MM.1S (cell line): ENCODE measurements around the gene PCDHA4.
"Not testable (repeated sequence)": the region's sequence is repeated elsewhere in the genome, so short reads cannot be mapped to it uniquely, and the experiment has no call there.

Experiments used
- DNase-seq: peaks from one replicate; pipeline ENCODE4 v3.0.0-alpha.2; 2015
- H2AFZ ChIP-seq: fragments of 300-600 bp; sonication (generic); 2 replicates; pipeline ENCODE4 v1.6.0; 2016; ENCODE audit warnings: antibody characterized with exemption, low read length
- H3F3A ChIP-seq: fragments of 300-600 bp; sonication (generic); 2 replicates; pipeline ENCODE4 v1.6.1; 2016; ENCODE audit warnings: mild to moderate bottlenecking, antibody characterized with exemption, low read length, moderate library complexity, mixed read lengths; ENCODE audit not compliant: insufficient read depth
- H3K27ac ChIP-seq: fragments of 300-600 bp; sonication (generic); 2 replicates; pipeline ENCODE4 v1.5.1; 2016; ENCODE audit warnings: mild to moderate bottlenecking, low read length
- H3K27me3 ChIP-seq: fragments of 300-600 bp; sonication (generic); replicated peaks from 2 replicates; pipeline ENCODE4 v1.6.0; 2016; ENCODE audit warnings: low read length; ENCODE audit not compliant: insufficient read depth
- H3K36me3 ChIP-seq: fragments of 300-600 bp; sonication (generic); replicated peaks from 2 replicates; pipeline ENCODE4 v1.6.1; 2016; ENCODE audit warnings: mild to moderate bottlenecking, low read length, mixed read lengths; ENCODE audit not compliant: insufficient read depth
- H3K4me1 ChIP-seq: fragments of 300-600 bp; sonication (generic); 2 replicates; pipeline ENCODE4 v1.6.1; 2016; ENCODE audit warnings: low read length, mixed read lengths
- H3K4me2 ChIP-seq: fragments of 300-600 bp; sonication (generic); 2 replicates; pipeline ENCODE4 v1.6.0; 2016; ENCODE audit warnings: low read depth, low read length
- H3K4me3 ChIP-seq: fragments of 300-600 bp; sonication (generic); 2 replicates; pipeline ENCODE4 v1.5.1; 2016; ENCODE audit warnings: low read length, mixed read lengths
- H3K79me2 ChIP-seq: fragments of 300-600 bp; sonication (generic); 2 replicates; pipeline ENCODE4 v1.6.1; 2016; ENCODE audit warnings: mixed run types, low read length, mixed read lengths
- H3K9ac ChIP-seq: fragments of 300-600 bp; sonication (generic); 2 replicates; pipeline ENCODE4 v1.6.1; 2016; ENCODE audit warnings: low read length, mixed read lengths
- H3K9me2 ChIP-seq: fragments of 300-600 bp; sonication (generic); replicated peaks from 2 replicates; pipeline ENCODE4 v1.6.1; 2016; ENCODE audit warnings: mild to moderate bottlenecking, low read length, mixed read lengths; ENCODE audit not compliant: insufficient read depth
- H3K9me3 ChIP-seq: fragments of 300-600 bp; sonication (generic); replicated peaks from 2 replicates; pipeline ENCODE4 v1.6.1; 2016; ENCODE audit warnings: mild to moderate bottlenecking, low read length, mixed read lengths; ENCODE audit not compliant: insufficient read depth
- H4K20me1 ChIP-seq: fragments of 300-600 bp; sonication (generic); 2 replicates; pipeline ENCODE4 v1.6.1; 2016; ENCODE audit warnings: mild to moderate bottlenecking, low read length, moderate library complexity, mixed read lengths; ENCODE audit not compliant: insufficient read depth
- EZH2 ChIP-seq: fragments of 300-600 bp; sonication (generic); optimal IDR thresholded peaks from 2 replicates; pipeline ENCODE3; 2017; ENCODE audit warnings: low read depth, mild to moderate bottlenecking, antibody characterized with exemption, low read length, mixed read lengths
- EZH2phosphoT487 ChIP-seq: fragments of 300-600 bp; sonication (generic); IDR thresholded peaks from 2 replicates; pipeline ENCODE4 v1.6.1; 2018; ENCODE audit warnings: antibody characterized with exemption, low read length
- TF ChIP-seq, protein P1 (sequence below): fragments of 300-600 bp; sonication (generic); IDR thresholded peaks from 2 replicates; pipeline ENCODE4 v1.5.1; 2016; ENCODE audit warnings: antibody characterized with exemption, low read length, mixed read lengths

The PCDHA4 gene

GRCh38 chr5:140796718-140797095 is 10.2 kb upstream of the PCDHA4 start:
- TF ChIP-seq EZH2phosphoT487, result no peak
- TF ChIP-seq, protein P1, sequence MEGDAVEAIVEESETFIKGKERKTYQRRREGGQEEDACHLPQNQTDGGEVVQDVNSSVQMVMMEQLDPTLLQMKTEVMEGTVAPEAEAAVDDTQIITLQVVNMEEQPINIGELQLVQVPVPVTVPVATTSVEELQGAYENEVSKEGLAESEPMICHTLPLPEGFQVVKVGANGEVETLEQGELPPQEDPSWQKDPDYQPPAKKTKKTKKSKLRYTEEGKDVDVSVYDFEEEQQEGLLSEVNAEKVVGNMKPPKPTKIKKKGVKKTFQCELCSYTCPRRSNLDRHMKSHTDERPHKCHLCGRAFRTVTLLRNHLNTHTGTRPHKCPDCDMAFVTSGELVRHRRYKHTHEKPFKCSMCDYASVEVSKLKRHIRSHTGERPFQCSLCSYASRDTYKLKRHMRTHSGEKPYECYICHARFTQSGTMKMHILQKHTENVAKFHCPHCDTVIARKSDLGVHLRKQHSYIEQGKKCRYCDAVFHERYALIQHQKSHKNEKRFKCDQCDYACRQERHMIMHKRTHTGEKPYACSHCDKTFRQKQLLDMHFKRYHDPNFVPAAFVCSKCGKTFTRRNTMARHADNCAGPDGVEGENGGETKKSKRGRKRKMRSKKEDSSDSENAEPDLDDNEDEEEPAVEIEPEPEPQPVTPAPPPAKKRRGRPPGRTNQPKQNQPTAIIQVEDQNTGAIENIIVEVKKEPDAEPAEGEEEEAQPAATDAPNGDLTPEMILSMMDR, result no peak
- TF ChIP-seq EZH2, result no peak
- Histone ChIP-seq H3K4me1 (no peaks in the 10 kb centered on the region), H3K9me3 (no peaks in the 10 kb centered on the region), H3K9me2 (no peaks in the 10 kb centered on the region), H3K79me2 (no peaks in the 10 kb centered on the region), H2AFZ (no peak overlapping the region), H3K9ac (no peak overlapping the region), H3K36me3 (no peaks in the 10 kb centered on the region), H4K20me1 (no peaks in the 10 kb centered on the region), H3F3A (no peaks in the 10 kb centered on the region), H3K4me2 (no peak overlapping the region), H3K27ac (no peak overlapping the region), H3K4me3 (no peak overlapping the region), H3K27me3 (no peaks in the 10 kb centered on the region)
- no peak for DNase-seq

- TF ChIP-seq, protein P1, result peak; percentile 30
- TF ChIP-seq EZH2, result no peak
- H2AFZ ChIP-seq, result no peak within 1 kb of the TSS
- no peaks in the 10 kb centered on the region for H3K9me2 ChIP-seq
- no peaks in the 10 kb centered on the region for H3K4me1 ChIP-seq
- DNase-seq, result no peak
- H3K4me2 ChIP-seq, result no peak within 1 kb of the TSS
- no peaks in the 10 kb centered on the region for H3K36me3 ChIP-seq
- H3K9me3 ChIP-seq, result no peaks in the 10 kb centered on the region
- no peaks in the 10 kb centered on the region for H3K79me2 ChIP-seq
- no peaks in the 10 kb centered on the region for H4K20me1 ChIP-seq
- H3F3A ChIP-seq, result no peaks in the 10 kb centered on the region
- no peak within 1 kb of the TSS for H3K9ac ChIP-seq
- H3K27me3 ChIP-seq, result no peaks in the 10 kb centered on the region
- H3K27ac ChIP-seq, result no peak within 1 kb of the TSS
- H3K4me3 ChIP-seq, result no peak within 1 kb of the TSS
Observed at GRCh38 chr5:140800816-140801493, 5.9 kb upstream of the PCDHA4 start, which contains the start of gene PCDHA3. TSS of gene PCDHA3 (plus strand) at chr5:140801057.

GRCh38 chr5:140801494-140801841 is 5.4 kb upstream of the PCDHA4 start:
- Histone ChIP-seq H3K79me2 (no peaks in the 10 kb centered on the region), H3K4me1 (no peaks in the 10 kb centered on the region), H3K27me3 (no peaks in the 10 kb centered on the region), H3K9me3 (no peaks in the 10 kb centered on the region), H3K4me3 (no peak overlapping the region), H3K36me3 (no peaks in the 10 kb centered on the region), H3F3A (no peaks in the 10 kb centered on the region), H3K27ac (no peak overlapping the region), H3K9ac (no peak overlapping the region), H3K9me2 (no peaks in the 10 kb centered on the region), H2AFZ (no peak overlapping the region), H4K20me1 (no peaks in the 10 kb centered on the region), H3K4me2 (no peak overlapping the region)
- TF ChIP-seq, protein P1, result no peak
- TF ChIP-seq EZH2phosphoT487 (no peak), EZH2 (no peak)
- DNase-seq, result no peak

DNA sequence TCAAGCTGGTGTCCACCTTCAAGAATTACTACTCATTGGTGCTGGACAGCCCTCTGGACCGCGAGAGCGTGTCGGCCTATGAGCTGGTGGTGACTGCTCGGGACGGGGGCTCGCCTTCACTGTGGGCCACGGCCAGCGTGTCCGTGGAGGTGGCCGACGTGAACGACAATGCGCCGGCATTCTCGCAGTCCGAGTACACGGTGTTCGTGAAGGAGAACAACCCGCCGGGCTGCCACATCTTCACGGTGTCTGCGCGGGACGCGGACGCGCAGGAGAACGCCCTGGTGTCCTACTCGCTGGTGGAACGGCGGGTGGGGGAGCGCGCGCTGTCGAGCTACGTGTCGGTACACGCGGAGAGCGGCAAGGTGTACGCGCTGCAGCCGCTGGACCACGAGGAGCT is 4.5 kb upstream of the PCDHA4 start:
- H2AFZ ChIP-seq, H3K4me2 ChIP-seq, H3K27me3 ChIP-seq, H3K4me1 ChIP-seq, H3K9me3 ChIP-seq, H3K9ac ChIP-seq, H3K79me2 ChIP-seq, H3K27ac ChIP-seq, H3K9me2 ChIP-seq, H3K4me3 ChIP-seq, H3F3A ChIP-seq, H3K36me3 ChIP-seq, H4K20me1 ChIP-seq, DNase-seq: not testable (repeated sequence)
